Activated CD4-positive, CD25-positive, alpha-beta regulatory T cell treated with anti-CD3 and anti-CD28 coated beads, Interleukin-2, amount 50 U/mL, for 16 hours (primary cell): ENCODE results near the gene FGF13.

ENCODE experiments used
- DNase-seq: peaks from one replicate; pipeline ENCODE4 v3.0.0-alpha.2; 2020; ENCODE audit warnings: low read depth, low spot score

FGF13 gene

DNA sequence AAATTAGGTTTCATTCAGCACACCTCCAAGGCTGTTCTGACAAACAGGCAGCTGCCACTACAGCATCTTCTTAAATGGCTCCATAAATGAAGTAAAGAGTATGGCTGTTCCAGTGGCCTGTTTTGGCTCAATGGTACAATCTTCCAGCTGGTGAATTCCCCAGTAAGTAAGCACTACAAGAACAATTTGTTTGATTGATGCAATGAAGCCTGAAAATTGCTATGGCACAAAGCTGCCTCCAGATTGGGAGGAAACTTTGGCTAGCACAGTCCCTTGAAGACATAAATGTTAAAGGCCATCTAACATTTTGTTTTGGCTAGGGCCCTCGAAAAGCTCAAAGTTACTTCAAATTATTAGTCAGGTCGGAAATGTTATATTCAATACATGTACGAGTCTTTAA is 47.5 kb downstream of the FGF13 start:
- DNase-seq = no peak

DNA sequence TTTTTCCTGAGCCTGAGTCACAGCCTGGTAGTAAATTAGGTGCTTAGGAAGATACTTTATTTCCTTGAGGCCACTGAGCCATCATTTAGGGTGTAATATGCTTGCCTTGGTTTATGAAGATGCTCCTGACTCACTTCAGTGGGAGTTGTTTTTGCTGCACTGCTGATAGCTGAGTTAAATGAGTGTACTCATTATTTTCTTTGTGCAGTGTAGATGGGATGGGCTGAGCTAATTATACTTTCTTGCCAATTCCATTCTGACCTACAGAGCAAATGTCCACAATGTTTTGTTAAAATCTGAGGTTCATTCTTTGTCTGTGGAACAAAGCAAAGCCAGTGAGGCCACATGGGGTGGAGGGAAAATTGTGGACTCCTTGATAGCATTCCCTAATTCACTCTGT is 60.0 kb downstream of the FGF13 start:
- no peak for DNase-seq

DNA sequence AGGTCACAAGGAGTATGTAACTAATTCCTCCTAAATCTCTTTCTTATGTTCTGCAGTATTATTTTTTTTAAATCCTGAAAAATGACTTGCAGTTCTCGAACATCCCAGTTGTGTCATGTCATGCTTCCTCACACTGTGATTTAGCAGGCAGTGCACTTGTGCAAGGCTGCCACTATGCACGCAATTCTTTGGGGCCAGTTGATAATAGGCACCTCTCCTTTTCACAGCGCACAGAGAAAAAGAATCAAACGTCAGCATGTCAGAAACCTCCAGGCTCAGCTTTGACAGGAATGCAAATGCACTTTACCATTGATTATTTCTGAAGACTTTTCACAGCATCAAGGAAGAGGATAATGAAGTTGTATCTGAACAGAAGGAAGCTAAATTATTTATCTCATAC is 62.9 kb downstream of the FGF13 start:
- no peak for DNase-seq

DNA sequence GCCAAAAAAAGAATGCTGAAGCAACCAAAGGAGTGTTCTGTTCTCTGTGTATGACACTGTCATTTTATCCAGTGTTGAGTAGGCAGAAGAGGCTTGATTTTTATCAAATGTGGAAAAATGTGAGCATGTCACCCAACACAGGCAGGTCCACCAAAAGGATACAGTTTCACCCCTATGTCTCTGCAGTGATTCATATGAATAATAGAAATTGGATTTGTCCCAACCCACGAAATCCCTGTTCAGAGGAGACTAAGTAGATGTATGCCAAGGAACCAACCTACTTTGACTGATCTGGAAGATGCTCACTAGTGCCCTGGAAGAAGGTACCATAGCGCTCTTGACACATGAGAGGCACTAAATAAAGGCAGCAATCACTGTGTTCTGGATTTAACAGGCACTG is 72.5 kb downstream of the FGF13 start:
- DNase-seq = no peak
